ENCODE results near the gene BATF.

GRCh38 chr14:75506930-75507329, 15.3 kb upstream of the BATF start:
- TF ChIP-seq, protein P1, sequence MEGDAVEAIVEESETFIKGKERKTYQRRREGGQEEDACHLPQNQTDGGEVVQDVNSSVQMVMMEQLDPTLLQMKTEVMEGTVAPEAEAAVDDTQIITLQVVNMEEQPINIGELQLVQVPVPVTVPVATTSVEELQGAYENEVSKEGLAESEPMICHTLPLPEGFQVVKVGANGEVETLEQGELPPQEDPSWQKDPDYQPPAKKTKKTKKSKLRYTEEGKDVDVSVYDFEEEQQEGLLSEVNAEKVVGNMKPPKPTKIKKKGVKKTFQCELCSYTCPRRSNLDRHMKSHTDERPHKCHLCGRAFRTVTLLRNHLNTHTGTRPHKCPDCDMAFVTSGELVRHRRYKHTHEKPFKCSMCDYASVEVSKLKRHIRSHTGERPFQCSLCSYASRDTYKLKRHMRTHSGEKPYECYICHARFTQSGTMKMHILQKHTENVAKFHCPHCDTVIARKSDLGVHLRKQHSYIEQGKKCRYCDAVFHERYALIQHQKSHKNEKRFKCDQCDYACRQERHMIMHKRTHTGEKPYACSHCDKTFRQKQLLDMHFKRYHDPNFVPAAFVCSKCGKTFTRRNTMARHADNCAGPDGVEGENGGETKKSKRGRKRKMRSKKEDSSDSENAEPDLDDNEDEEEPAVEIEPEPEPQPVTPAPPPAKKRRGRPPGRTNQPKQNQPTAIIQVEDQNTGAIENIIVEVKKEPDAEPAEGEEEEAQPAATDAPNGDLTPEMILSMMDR (IDR thresholded peaks at IDR 0.05 in 4 of 5, conservative IDR thresholded peaks at IDR 0.05 in 1 of 5), result no peak
- TF ChIP-seq POLR2A (IDR thresholded peaks at IDR 0.05), result no peak

All from gastrocnemius medialis (tissue), 4 donors.